WERI-Rb-1 (cell line): ENCODE measurements around the gene PCDHGB1.
A peak's percentile ranks its signal among the peaks of the same experiment; 100 is the strongest.
"Not testable (repeated sequence)": the region's sequence is repeated elsewhere in the genome, so short reads cannot be mapped to it uniquely, and the experiment has no call there.

ENCODE experiments used
- DNase-seq: peaks from one replicate; pipeline ENCODE4 v3.0.0-alpha.2; 2020
- H3K27ac ChIP-seq: fragments of 250-450 bp; sonication (Bioruptor Pico); 2 replicates; pipeline ENCODE4 v1.5.1; 2020; ENCODE audit warnings: mild to moderate bottlenecking, moderate library complexity
- H3K27me3 ChIP-seq: fragments of 250-450 bp; sonication (Bioruptor Pico); 2 replicates; pipeline ENCODE4 v1.5.1; 2021; ENCODE audit warnings: mild to moderate bottlenecking, low read depth, moderate library complexity; ENCODE audit not compliant: insufficient read depth, severe bottlenecking
- H3K36me3 ChIP-seq: fragments of 250-450 bp; sonication (Bioruptor Pico); 2 replicates; pipeline ENCODE4 v1.5.1; 2020; ENCODE audit warnings: mild to moderate bottlenecking, moderate library complexity
- H3K4me3 ChIP-seq: 2 replicates; pipeline ENCODE4 v1.5.1; 2011; ENCODE audit warnings: low read depth, mild to moderate bottlenecking, control low read depth, low read length
- H3K9me3 ChIP-seq: fragments of 250-450 bp; sonication (Bioruptor Pico); 2 replicates; pipeline ENCODE4 v1.5.1; 2021; ENCODE audit warnings: mild to moderate bottlenecking, moderate library complexity; ENCODE audit not compliant: severe bottlenecking
- CTCF ChIP-seq: IDR thresholded peaks from 2 replicates; pipeline ENCODE4 v1.5.1; 2011; ENCODE audit warnings: low read depth, mild to moderate bottlenecking, control low read depth, inconsistent platforms, low read length

The PCDHGB1 gene

GRCh38 chr5:141343953-141344463 lies 5.9 kb upstream of the PCDHGB1 start:
- no peak for DNase-seq
- no peak overlapping the region for H3K27ac ChIP-seq
- H3K4me3 ChIP-seq = no peak overlapping the region
- peaks cover 20% of the 10 kb centered on the region for H3K9me3 ChIP-seq
- H3K36me3 ChIP-seq = no peaks in the 10 kb centered on the region
- no peaks in the 10 kb centered on the region for H3K27me3 ChIP-seq
- no peak for TF ChIP-seq CTCF

GRCh38 chr5:141345327-141345726 lies 4.6 kb upstream of the PCDHGB1 start:
- no peak for TF ChIP-seq CTCF
- no peaks in the 10 kb centered on the region for H3K27me3 ChIP-seq
- no peak overlapping the region for H3K4me3 ChIP-seq
- DNase-seq = no peak
- H3K9me3 ChIP-seq = peaks cover 19% of the 10 kb centered on the region
- H3K27ac ChIP-seq = no peak overlapping the region
- H3K36me3 ChIP-seq = no peaks in the 10 kb centered on the region

- H3K4me3 ChIP-seq, H3K27ac ChIP-seq, DNase-seq, H3K36me3 ChIP-seq, H3K27me3 ChIP-seq: not testable (repeated sequence)
- H3K9me3 ChIP-seq = peaks cover 23% of the 10 kb centered on the region
These were observed 3.9 kb upstream of the PCDHGB1 start for GRCh38 chr5:141346017-141346416.

GRCh38 chr5:141351591-141351990 lies 1.7 kb downstream of the PCDHGB1 start:
- TF ChIP-seq CTCF = no peak
- Histone ChIP-seq H3K27ac (no peak overlapping the region), H3K9me3 (peaks cover 29% of the 10 kb centered on the region), H3K36me3 (no peaks in the 10 kb centered on the region), H3K4me3 (no peak overlapping the region), H3K27me3 (no peaks in the 10 kb centered on the region)
- DNase-seq = no peak

- TF ChIP-seq CTCF = peak; percentile 28; the same call in 1 of the 2 replicates
- Histone ChIP-seq H3K27ac (no peak within 1 kb of the TSS), H3K27me3 (no peaks in the 10 kb centered on the region), H3K4me3 (no peak within 1 kb of the TSS), H3K9me3 (peaks cover 30% of the 10 kb centered on the region), H3K36me3 (no peaks in the 10 kb centered on the region)
- DNase-seq = no peak
These were observed 5.1 kb downstream of the PCDHGB1 start, which contains the start of gene PCDHGA4 for GRCh38 chr5:141354900-141355469. Gene PCDHGA4 (plus strand): TSS chr5:141355021. CDS start chr5:141355108, 87 bp downstream.

GRCh38 chr5:141355641-141356040 lies 5.7 kb downstream of the PCDHGB1 start:
- Histone ChIP-seq H3K4me3 (no peak overlapping the region), H3K27me3 (no peaks in the 10 kb centered on the region), H3K36me3 (no peaks in the 10 kb centered on the region), H3K9me3 (peaks cover 24% of the 10 kb centered on the region), H3K27ac (no peak overlapping the region)
- no peak for TF ChIP-seq CTCF
- DNase-seq = no peak
